Measurements from ENCODE around the gene CAMK4.

CAMK4 gene

GRCh38 chr5:111513131-111513520 lies 288.9 kb downstream of the CAMK4 start:
- in situ Hi-C loops (cut with MboI; ENCODE audit: low pct_unique_long_range_greater_than_20kb, low sequenced_read_pairs, unreplicated experiment) = no loop called here
- TF ChIP-seq, protein P1, sequence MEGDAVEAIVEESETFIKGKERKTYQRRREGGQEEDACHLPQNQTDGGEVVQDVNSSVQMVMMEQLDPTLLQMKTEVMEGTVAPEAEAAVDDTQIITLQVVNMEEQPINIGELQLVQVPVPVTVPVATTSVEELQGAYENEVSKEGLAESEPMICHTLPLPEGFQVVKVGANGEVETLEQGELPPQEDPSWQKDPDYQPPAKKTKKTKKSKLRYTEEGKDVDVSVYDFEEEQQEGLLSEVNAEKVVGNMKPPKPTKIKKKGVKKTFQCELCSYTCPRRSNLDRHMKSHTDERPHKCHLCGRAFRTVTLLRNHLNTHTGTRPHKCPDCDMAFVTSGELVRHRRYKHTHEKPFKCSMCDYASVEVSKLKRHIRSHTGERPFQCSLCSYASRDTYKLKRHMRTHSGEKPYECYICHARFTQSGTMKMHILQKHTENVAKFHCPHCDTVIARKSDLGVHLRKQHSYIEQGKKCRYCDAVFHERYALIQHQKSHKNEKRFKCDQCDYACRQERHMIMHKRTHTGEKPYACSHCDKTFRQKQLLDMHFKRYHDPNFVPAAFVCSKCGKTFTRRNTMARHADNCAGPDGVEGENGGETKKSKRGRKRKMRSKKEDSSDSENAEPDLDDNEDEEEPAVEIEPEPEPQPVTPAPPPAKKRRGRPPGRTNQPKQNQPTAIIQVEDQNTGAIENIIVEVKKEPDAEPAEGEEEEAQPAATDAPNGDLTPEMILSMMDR (IDR thresholded peaks at IDR 0.05; ENCODE audit: extremely low read depth, insufficient read depth, missing control alignments) = no peak
- DNase-seq (ENCODE audit: low spot score) = no peak

DNA sequence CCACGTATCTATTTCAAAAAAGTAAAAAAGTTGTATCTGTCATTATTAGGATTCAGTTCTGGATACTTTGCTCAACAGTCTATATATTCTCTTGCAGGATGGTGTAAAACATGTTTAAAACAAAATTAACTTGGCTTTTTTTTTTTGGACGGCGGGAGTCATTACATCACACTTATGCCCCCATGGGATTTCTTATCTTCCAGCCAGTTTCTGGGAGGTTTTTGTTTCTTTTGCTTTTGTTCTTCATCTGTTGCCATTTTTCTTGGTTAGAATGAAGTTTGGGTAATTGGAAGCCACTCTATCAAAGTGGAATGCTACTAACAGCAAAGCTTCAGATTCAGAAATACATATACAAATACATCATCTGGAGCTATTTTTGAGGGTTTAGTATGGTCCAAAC lies 289.9 kb downstream of the CAMK4 start:
- in situ Hi-C loops (cut with MboI; ENCODE audit: low pct_unique_long_range_greater_than_20kb, low sequenced_read_pairs, unreplicated experiment) = no loop called here
- DNase-seq (ENCODE audit: low spot score) = no peak
- TF ChIP-seq, protein P1 (IDR thresholded peaks at IDR 0.05; ENCODE audit: extremely low read depth, insufficient read depth, missing control alignments) = no peak

GRCh38 chr5:111517853-111518501 lies 293.8 kb downstream of the CAMK4 start:
- no peak for DNase-seq (ENCODE audit: low spot score)
- in situ Hi-C loops (cut with MboI; ENCODE audit: low pct_unique_long_range_greater_than_20kb, low sequenced_read_pairs, unreplicated experiment) = no loop called here
- TF ChIP-seq, protein P1 (IDR thresholded peaks at IDR 0.05; ENCODE audit: extremely low read depth, insufficient read depth, missing control alignments) = no peak

GRCh38 chr5:111518777-111519176 lies 294.6 kb downstream of the CAMK4 start:
- TF ChIP-seq, protein P1 (IDR thresholded peaks at IDR 0.05; ENCODE audit: extremely low read depth, insufficient read depth, missing control alignments) = no peak
- no peak for DNase-seq (ENCODE audit: low spot score)
- in situ Hi-C loops (cut with MboI; ENCODE audit: low pct_unique_long_range_greater_than_20kb, low sequenced_read_pairs, unreplicated experiment) = no loop called here

DNA sequence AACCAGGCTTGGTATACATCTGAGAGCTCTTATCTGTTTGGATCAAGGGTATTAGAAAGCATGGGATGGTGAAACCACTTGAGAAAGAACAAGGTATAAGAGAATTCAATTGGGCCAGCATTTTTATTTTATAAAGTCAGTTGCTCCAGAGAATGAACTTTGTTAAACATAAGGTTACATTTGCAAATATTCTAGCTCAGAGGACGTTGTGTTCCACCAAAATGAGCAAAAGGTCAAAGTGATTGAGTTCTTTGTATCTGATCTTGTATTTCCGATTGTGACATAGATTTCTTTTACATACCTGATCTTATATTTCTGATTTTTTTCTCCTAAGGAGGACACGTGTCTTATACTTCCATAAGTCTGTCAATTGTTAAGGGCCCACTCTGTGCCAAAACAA lies 296.7 kb downstream of the CAMK4 start:
- no peak for DNase-seq (ENCODE audit: low spot score)
- in situ Hi-C loops (cut with MboI; ENCODE audit: low pct_unique_long_range_greater_than_20kb, low sequenced_read_pairs, unreplicated experiment) = no loop called here
- TF ChIP-seq, protein P1 (IDR thresholded peaks at IDR 0.05; ENCODE audit: extremely low read depth, insufficient read depth, missing control alignments) = no peak

- in situ Hi-C loops (cut with MboI; ENCODE audit: low pct_unique_long_range_greater_than_20kb, low sequenced_read_pairs, unreplicated experiment) = no loop called here
- TF ChIP-seq, protein P1 (IDR thresholded peaks at IDR 0.05; ENCODE audit: extremely low read depth, insufficient read depth, missing control alignments) = no peak
- DNase-seq (ENCODE audit: low spot score) = no peak
Observed at GRCh38 chr5:111528056-111528455, 303.9 kb downstream of the CAMK4 start.

Measured in GM13977 (cell line).